GM23338 (cell line): Measurements from ENCODE around the gene LAMC2. TPM values are rescaled to one million over a fixed set of nuclear protein-coding genes. Genes with fewer than 3 reads are reported as not detected.

Source experiments
- ATAC-seq: fragments of 200-7000 bp; cut with Tn5 transposase; 3 replicates; pipeline ENCODE4 v1.9.1; 2020
- DNase-seq: peaks from one replicate; pipeline ENCODE4 v3.0.0-alpha.2; 2015; ENCODE audit warnings: low spot score
- H2AFZ ChIP-seq: fragments of 200-600 bp; sonication (generic); 2 replicates; pipeline ENCODE4 v1.8.0; 2016; ENCODE audit warnings: antibody characterized with exemption, mild to moderate bottlenecking, moderate library complexity
- H3F3A ChIP-seq: fragments of 200-600 bp; sonication (generic); replicated peaks from 2 replicates; pipeline ENCODE4 v1.8.0; 2017; ENCODE audit warnings: antibody characterized with exemption, mixed run types, low read depth
- H3K27ac ChIP-seq: fragments of 200-600 bp; sonication (generic); 2 replicates; pipeline ENCODE4 v1.6.1; 2016; ENCODE audit warnings: low read depth
- H3K27me3 ChIP-seq: fragments of 200-600 bp; sonication (generic); 2 replicates; pipeline ENCODE4 v1.8.0; 2016; ENCODE audit warnings: mild to moderate bottlenecking, mixed run types, moderate library complexity; ENCODE audit not compliant: insufficient read depth
- H3K36me3 ChIP-seq: fragments of 200-600 bp; sonication (generic); 2 replicates; pipeline ENCODE4 v1.8.0; 2016; ENCODE audit warnings: mild to moderate bottlenecking; ENCODE audit not compliant: insufficient read depth
- H3K4me1 ChIP-seq: fragments of 200-600 bp; sonication (generic); 2 replicates; pipeline ENCODE4 v1.8.0; 2016; ENCODE audit warnings: mild to moderate bottlenecking, moderate library complexity; ENCODE audit not compliant: insufficient read depth
- H3K4me2 ChIP-seq: fragments of 200-600 bp; sonication (generic); 2 replicates; pipeline ENCODE4 v1.7.1; 2017; ENCODE audit warnings: mixed run types
- H3K4me3 ChIP-seq: fragments of 200-600 bp; sonication (generic); 2 replicates; pipeline ENCODE4 v1.6.1; 2016; ENCODE audit warnings: mixed run types
- H3K79me2 ChIP-seq: fragments of 200-600 bp; sonication (generic); replicated peaks from 2 replicates; pipeline ENCODE4 v1.8.0; 2017; ENCODE audit warnings: mild to moderate bottlenecking; ENCODE audit not compliant: insufficient read depth
- H3K9me2 ChIP-seq: fragments of 200-600 bp; sonication (generic); 2 replicates; pipeline ENCODE4 v1.8.0; 2017; ENCODE audit not compliant: insufficient read depth
- H4K20me1 ChIP-seq: fragments of 200-600 bp; sonication (generic); replicated peaks from 2 replicates; pipeline ENCODE4 v1.8.0; 2017; ENCODE audit warnings: mild to moderate bottlenecking; ENCODE audit not compliant: insufficient read depth
- H3K27ac Mint-ChIP-seq: 2 replicates; pipeline ENCODE4 v1.8.0; 2020; ENCODE audit warnings: inconsistent platforms, mild to moderate bottlenecking, moderate library complexity, mixed read lengths
- H3K27me3 Mint-ChIP-seq: 3 replicates; pipeline ENCODE4 v1.8.0; 2022; ENCODE audit warnings: low read depth, mild to moderate bottlenecking, moderate library complexity, mixed read lengths, inconsistent platforms; ENCODE audit not compliant: insufficient read depth, poor library complexity
- H3K36me3 Mint-ChIP-seq: 3 replicates; pipeline ENCODE4 v1.8.0; 2021; ENCODE audit warnings: low read depth, mild to moderate bottlenecking, inconsistent platforms, moderate library complexity, mixed read lengths
- H3K4me1 Mint-ChIP-seq: 3 replicates; pipeline ENCODE4 v1.8.0; 2020; ENCODE audit warnings: mild to moderate bottlenecking, inconsistent platforms, mixed read lengths
- H3K4me3 Mint-ChIP-seq: 3 replicates; pipeline ENCODE4 v1.8.0; 2021; ENCODE audit warnings: moderate library complexity, mild to moderate bottlenecking, inconsistent platforms, mixed read lengths
- H3K9me3 Mint-ChIP-seq: 3 replicates; pipeline ENCODE4 v1.8.0; 2020; ENCODE audit warnings: moderate library complexity, mild to moderate bottlenecking, inconsistent platforms, mixed read lengths
- EZH2 ChIP-seq: fragments of 200-600 bp; sonication (generic); IDR thresholded peaks from one replicate; pipeline ENCODE4 v1.8.0; 2017; ENCODE audit warnings: antibody characterized with exemption, mild to moderate bottlenecking, low read depth; ENCODE audit not compliant: unreplicated experiment
- JUNB ChIP-seq: IDR thresholded peaks from one replicate; pipeline ENCODE4 v1.6.1; 2016; ENCODE audit warnings: antibody characterized with exemption; ENCODE audit not compliant: unreplicated experiment
- POLR2AphosphoS5 ChIP-seq: IDR thresholded peaks from 2 replicates; pipeline ENCODE4 v1.6.1; 2016; ENCODE audit warnings: antibody characterized with exemption, low read depth
- STAT1 ChIP-seq: IDR thresholded peaks from one replicate; pipeline ENCODE4 v1.6.1; 2016; ENCODE audit warnings: antibody characterized with exemption; ENCODE audit not compliant: unreplicated experiment
- polyA plus RNA-seq: library from polyadenylated mRNA; unstranded; fragments of >200 nt; fragmentation: Nextera tagmentation; extraction: Ambion mirVana; gene quantifications from 2 replicates; pipeline ENCODE4 v1.2.1, GENCODE V29; 2016
- total RNA-seq: library from RNA; depleted of rRNA; stranded (reverse); fragments of >200 nt; shearing (Covaris generic); gene quantifications from 2 replicates; pipeline ENCODE4 v1.2.3, GENCODE V29; 2014
- TF ChIP-seq, protein P1 (sequence below): fragments of 250-450 bp; sonication (Bioruptor Pico); IDR thresholded peaks from 2 replicates; pipeline ENCODE4 v1.5.0; 2020; ENCODE audit warnings: mild to moderate bottlenecking, moderate library complexity
- TF ChIP-seq, protein P2 (sequence below), 2 experiments: fragments of 200-600 bp in 1 of 2; sonication (generic) in 1 of 2; conservative IDR thresholded peaks; 2 replicates each; pipeline versions ENCODE4 v1.5.1 to v1.6.1; 2016 to 2017; ENCODE audit warnings: antibody characterized with exemption in 2 of 2, low read depth in 2 of 2, mild to moderate bottlenecking in 2 of 2, moderate library complexity in 1 of 2

Gene LAMC2
- total and polyA plus RNA-seq, 2 experiments from 2014 or later = 4.3 to 19.5 TPM

DNA sequence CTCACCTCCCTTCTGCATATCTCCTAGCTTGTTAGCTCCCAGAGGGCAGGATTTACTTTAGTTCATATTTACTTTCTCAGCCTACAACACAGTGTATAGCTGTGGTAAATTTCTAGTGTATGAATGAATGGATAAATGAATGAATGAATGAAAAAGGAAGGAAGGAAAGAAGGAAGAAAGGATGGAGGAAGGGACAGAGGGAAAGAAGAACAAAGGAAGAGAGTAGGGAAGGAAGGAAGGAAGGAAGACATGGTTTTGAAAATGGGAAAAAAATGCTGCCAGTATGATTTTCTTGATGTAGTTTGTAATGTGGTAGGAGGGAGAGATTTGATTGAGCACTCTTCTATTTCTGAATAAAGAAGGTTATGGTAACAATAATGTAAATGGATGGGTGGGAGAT is 47.0 kb downstream of the LAMC2 start (continued):
- TF ChIP-seq, protein P1, sequence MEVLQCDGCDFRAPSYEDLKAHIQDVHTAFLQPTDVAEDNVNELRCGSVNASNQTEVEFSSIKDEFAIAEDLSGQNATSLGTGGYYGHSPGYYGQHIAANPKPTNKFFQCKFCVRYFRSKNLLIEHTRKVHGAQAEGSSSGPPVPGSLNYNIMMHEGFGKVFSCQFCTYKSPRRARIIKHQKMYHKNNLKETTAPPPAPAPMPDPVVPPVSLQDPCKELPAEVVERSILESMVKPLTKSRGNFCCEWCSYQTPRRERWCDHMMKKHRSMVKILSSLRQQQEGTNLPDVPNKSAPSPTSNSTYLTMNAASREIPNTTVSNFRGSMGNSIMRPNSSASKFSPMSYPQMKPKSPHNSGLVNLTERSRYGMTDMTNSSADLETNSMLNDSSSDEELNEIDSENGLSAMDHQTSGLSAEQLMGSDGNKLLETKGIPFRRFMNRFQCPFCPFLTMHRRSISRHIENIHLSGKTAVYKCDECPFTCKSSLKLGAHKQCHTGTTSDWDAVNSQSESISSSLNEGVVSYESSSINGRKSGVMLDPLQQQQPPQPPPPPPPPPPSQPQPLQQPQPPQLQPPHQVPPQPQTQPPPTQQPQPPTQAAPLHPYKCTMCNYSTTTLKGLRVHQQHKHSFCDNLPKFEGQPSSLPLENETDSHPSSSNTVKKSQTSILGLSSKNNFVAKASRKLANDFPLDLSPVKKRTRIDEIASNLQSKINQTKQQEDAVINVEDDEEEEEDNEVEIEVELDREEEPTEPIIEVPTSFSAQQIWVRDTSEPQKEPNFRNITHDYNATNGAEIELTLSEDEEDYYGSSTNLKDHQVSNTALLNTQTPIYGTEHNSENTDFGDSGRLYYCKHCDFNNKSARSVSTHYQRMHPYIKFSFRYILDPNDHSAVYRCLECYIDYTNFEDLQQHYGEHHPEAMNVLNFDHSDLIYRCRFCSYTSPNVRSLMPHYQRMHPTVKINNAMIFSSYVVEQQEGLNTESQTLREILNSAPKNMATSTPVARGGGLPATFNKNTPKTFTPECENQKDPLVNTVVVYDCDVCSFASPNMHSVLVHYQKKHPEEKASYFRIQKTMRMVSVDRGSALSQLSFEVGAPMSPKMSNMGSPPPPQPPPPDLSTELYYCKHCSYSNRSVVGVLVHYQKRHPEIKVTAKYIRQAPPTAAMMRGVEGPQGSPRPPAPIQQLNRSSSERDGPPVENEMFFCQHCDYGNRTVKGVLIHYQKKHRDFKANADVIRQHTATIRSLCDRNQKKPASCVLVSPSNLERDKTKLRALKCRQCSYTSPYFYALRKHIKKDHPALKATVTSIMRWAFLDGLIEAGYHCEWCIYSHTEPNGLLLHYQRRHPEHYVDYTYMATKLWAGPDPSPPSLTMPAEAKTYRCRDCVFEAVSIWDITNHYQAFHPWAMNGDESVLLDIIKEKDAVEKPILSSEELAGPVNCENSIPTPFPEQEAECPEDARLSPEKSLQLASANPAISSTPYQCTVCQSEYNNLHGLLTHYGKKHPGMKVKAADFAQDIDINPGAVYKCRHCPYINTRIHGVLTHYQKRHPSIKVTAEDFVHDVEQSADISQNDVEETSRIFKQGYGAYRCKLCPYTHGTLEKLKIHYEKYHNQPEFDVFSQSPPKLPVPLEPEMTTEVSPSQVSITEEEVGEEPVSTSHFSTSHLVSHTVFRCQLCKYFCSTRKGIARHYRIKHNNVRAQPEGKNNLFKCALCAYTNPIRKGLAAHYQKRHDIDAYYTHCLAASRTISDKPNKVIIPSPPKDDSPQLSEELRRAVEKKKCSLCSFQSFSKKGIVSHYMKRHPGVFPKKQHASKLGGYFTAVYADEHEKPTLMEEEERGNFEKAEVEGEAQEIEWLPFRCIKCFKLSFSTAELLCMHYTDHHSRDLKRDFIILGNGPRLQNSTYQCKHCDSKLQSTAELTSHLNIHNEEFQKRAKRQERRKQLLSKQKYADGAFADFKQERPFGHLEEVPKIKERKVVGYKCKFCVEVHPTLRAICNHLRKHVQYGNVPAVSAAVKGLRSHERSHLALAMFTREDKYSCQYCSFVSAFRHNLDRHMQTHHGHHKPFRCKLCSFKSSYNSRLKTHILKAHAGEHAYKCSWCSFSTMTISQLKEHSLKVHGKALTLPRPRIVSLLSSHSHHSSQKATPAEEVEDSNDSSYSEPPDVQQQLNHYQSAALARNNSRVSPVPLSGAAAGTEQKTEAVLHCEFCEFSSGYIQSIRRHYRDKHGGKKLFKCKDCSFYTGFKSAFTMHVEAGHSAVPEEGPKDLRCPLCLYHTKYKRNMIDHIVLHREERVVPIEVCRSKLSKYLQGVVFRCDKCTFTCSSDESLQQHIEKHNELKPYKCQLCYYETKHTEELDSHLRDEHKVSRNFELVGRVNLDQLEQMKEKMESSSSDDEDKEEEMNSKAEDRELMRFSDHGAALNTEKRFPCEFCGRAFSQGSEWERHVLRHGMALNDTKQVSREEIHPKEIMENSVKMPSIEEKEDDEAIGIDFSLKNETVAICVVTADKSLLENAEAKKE (CRISPR knock-in tag) = no peak

DNA sequence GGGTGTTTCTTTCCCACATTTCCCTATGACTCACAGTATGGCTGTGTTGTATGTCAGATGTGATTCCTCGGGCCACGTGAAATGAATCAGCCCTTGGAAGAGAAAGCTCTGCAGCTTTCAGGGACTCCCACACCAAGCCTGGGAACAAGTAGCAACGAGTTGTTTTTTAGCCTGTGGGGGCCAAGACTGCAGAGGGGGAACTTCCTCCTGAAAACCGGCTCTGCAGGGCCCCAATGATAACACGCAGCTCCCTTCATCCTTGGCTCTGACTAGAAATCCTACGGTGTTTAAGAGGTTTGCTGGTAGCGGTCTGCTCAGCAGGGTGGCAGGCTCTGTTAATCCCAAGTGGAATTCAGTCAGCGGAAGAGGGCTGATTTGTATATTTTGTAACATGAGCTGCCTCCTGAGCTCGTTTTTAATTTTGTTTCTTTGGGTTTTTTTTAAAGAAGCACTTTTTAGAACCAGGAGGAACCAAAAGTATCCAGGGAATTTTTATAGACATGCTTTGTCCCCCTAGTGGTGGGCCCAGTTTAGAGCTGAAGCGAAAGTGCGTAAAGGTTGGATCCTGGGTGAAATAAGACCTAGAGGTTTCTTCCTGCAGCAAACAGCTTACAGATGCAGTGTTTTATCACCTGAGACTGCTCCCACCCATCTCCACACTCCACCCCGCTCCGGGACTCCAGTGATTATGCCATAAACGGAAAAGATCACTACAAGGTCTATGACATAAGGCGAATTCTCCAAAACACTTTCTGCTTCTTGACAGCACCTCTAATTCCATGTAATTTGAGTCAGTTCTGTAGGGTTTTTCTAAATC is 48.8 kb downstream of the LAMC2 start:
- Mint-ChIP-seq H3K4me1 (peaks cover 39% of the 10 kb centered on the region), H3K27ac (peak overlapping the region; percentile 83), H3K9me3 (no peaks in the 10 kb centered on the region), H3K36me3 (0 out of 3 replicates have a peak, but pooled peaks cover under 1% of the 10 kb centered on the region), H3K4me3 (peak overlapping the region; percentile 52), H3K27me3 (peaks cover 4% of the 10 kb centered on the region)
- Histone ChIP-seq H3K9me2 (no peaks in the 10 kb centered on the region), H3K4me3 (peak overlapping the region; percentile 13), H3F3A (peaks cover 8% of the 10 kb centered on the region; the same call in 1 of the 2 replicates), H3K4me1 (peaks cover 19% of the 10 kb centered on the region), H3K27ac (peak overlapping the region; percentile 80), H4K20me1 (no peaks in the 10 kb centered on the region), H2AFZ (0 out of 2 replicates have a peak overlapping the region, but pooled peaks have one; percentile 20), H3K4me2 (peak overlapping the region; percentile 12), H3K27me3 (no peaks in the 10 kb centered on the region), H3K79me2 (no peaks in the 10 kb centered on the region), H3K36me3 (no peaks in the 10 kb centered on the region; the same call in 1 of the 2 replicates)
- DNase-seq (peak; percentile 88), ATAC-seq (peak; percentile 93)
- TF ChIP-seq, protein P2, sequence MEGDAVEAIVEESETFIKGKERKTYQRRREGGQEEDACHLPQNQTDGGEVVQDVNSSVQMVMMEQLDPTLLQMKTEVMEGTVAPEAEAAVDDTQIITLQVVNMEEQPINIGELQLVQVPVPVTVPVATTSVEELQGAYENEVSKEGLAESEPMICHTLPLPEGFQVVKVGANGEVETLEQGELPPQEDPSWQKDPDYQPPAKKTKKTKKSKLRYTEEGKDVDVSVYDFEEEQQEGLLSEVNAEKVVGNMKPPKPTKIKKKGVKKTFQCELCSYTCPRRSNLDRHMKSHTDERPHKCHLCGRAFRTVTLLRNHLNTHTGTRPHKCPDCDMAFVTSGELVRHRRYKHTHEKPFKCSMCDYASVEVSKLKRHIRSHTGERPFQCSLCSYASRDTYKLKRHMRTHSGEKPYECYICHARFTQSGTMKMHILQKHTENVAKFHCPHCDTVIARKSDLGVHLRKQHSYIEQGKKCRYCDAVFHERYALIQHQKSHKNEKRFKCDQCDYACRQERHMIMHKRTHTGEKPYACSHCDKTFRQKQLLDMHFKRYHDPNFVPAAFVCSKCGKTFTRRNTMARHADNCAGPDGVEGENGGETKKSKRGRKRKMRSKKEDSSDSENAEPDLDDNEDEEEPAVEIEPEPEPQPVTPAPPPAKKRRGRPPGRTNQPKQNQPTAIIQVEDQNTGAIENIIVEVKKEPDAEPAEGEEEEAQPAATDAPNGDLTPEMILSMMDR (conservative IDR thresholded peaks at IDR 0.05; ENCODE audit: low read depth in 2 of 2) = peak; percentile 58 to 98
- TF ChIP-seq EZH2 = no peak
- no peak for TF ChIP-seq POLR2AphosphoS5
- no peak for TF ChIP-seq STAT1
- TF ChIP-seq JUNB = no peak
- TF ChIP-seq, protein P1 (CRISPR knock-in tag) = no peak
